GM12878 (cell line): ENCODE results near the gene CCR2.

ENCODE experiments used
- ATF7 ChIP-seq: fragments of 450-650 bp; IDR thresholded peaks from 2 replicates; pipeline ENCODE4 v1.6.1; 2016; ENCODE audit warnings: low read depth, mild to moderate bottlenecking
- CEBPB ChIP-seq, 2 experiments: fragments of 150-350 bp in 1 of 2; IDR thresholded peaks; 2 replicates each; pipeline ENCODE4 v1.6.1; 2012 to 2014; ENCODE audit warnings: low read depth in 2 of 2, low read length in 2 of 2, borderline replicate concordance in 1 of 2, inconsistent platforms in 1 of 2
- EP300 ChIP-seq, 2 experiments: fragments of 150-350 bp in 1 of 2; IDR thresholded peaks; 2 replicates each; pipeline ENCODE4 v1.6.1; 2011 to 2012; ENCODE audit warnings: low read depth in 2 of 2, low read length in 2 of 2, borderline replicate concordance in 1 of 2, improper control_type of control experiment in 1 of 2, inconsistent platforms in 1 of 2; ENCODE audit not compliant: control insufficient read depth in 1 of 2
- ESRRA ChIP-seq: IDR thresholded peaks from 2 replicates; pipeline ENCODE4 v1.6.1; 2012; ENCODE audit warnings: mild to moderate bottlenecking, low read length, improper control_type of control experiment
- EZH2 ChIP-seq: IDR thresholded peaks from 2 replicates; pipeline ENCODE4 v1.6.1; 2012; ENCODE audit warnings: low read depth, mild to moderate bottlenecking, control low read depth, inconsistent platforms, low read length, borderline replicate concordance; ENCODE audit not compliant: control insufficient read depth
- FOXK2 ChIP-seq: fragments of 450-650 bp; IDR thresholded peaks from 2 replicates; pipeline ENCODE4 v1.6.1; 2017; ENCODE audit warnings: mild to moderate bottlenecking, moderate library complexity
- HDAC6 ChIP-seq: fragments of 200-600 bp; sonication (generic); IDR thresholded peaks from one replicate; pipeline ENCODE4 v1.8.0; 2017; ENCODE audit warnings: antibody characterized with exemption; ENCODE audit not compliant: unreplicated experiment
- KAT2A ChIP-seq: conservative IDR thresholded peaks from 2 replicates; pipeline ENCODE4 v1.6.1; 2011; ENCODE audit warnings: low read depth, low read length; ENCODE audit not compliant: control insufficient read depth
- MYC ChIP-seq: IDR thresholded peaks from 2 replicates; pipeline ENCODE4 v1.6.1; 2011; ENCODE audit warnings: mild to moderate bottlenecking, low read length, moderate library complexity, inconsistent platforms; ENCODE audit not compliant: insufficient read depth, insufficient replicate concordance, insufficient read length, severe bottlenecking
- NR2F1 ChIP-seq: fragments of 450-650 bp; conservative IDR thresholded peaks from 2 replicates; pipeline ENCODE4 v1.6.1; 2017; ENCODE audit warnings: mild to moderate bottlenecking
- SUPT20H ChIP-seq: IDR thresholded peaks from 2 replicates; pipeline ENCODE4 v1.6.1; 2011; ENCODE audit warnings: low read depth, mild to moderate bottlenecking, low read length, moderate library complexity, borderline replicate concordance; ENCODE audit not compliant: control insufficient read depth
- TF ChIP-seq, protein P1 (sequence below), 3 experiments: IDR thresholded peaks in 2 of 3; conservative IDR thresholded peaks in 1 of 3; 2 replicates each; pipeline ENCODE4 v1.5.1; 2011; ENCODE audit warnings: low read depth in 3 of 3, low read length in 3 of 3, mild to moderate bottlenecking in 3 of 3, control low read depth in 2 of 3, moderate library complexity in 2 of 3, inconsistent platforms in 1 of 3, mixed read lengths in 1 of 3; ENCODE audit not compliant: control insufficient read depth in 2 of 3, insufficient read depth in 1 of 3; ENCODE audit errors: extremely low read depth in 1 of 3
- TF ChIP-seq, protein P2 (sequence below): fragments of 450-650 bp; formaldehyde crosslinking; IDR thresholded peaks from 2 replicates; pipeline ENCODE4 v1.5.0; 2022; ENCODE audit warnings: mild to moderate bottlenecking, missing genetic modification characterization
- TF ChIP-seq, protein P3 (sequence below): IDR thresholded peaks from 2 replicates; pipeline ENCODE4 v1.6.1; 2012; ENCODE audit warnings: low read depth, low read length, improper control_type of control experiment

DNA sequence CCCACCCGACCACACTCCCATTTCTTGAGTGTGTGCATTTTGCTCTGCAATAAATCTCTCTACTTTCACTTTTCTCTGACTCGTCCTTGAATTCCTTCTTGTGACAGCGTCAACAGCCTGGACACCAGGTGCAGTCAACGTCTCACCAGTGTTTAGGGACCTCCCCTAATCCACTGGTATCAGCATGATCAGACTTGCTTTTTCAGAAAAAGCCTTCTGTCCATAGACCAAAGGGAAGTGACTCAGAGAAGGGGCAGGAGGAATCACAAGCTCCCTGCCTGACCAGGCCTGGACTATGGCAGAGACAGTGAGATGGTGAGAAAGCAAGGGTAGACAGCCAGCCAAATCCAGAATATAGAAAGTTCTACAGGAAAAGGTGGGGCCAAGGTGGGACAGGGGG, 32.3 kb downstream of the CCR2 start:
- TF ChIP-seq, protein P1, sequence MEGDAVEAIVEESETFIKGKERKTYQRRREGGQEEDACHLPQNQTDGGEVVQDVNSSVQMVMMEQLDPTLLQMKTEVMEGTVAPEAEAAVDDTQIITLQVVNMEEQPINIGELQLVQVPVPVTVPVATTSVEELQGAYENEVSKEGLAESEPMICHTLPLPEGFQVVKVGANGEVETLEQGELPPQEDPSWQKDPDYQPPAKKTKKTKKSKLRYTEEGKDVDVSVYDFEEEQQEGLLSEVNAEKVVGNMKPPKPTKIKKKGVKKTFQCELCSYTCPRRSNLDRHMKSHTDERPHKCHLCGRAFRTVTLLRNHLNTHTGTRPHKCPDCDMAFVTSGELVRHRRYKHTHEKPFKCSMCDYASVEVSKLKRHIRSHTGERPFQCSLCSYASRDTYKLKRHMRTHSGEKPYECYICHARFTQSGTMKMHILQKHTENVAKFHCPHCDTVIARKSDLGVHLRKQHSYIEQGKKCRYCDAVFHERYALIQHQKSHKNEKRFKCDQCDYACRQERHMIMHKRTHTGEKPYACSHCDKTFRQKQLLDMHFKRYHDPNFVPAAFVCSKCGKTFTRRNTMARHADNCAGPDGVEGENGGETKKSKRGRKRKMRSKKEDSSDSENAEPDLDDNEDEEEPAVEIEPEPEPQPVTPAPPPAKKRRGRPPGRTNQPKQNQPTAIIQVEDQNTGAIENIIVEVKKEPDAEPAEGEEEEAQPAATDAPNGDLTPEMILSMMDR (IDR thresholded peaks at IDR 0.05 in 2 of 3, conservative IDR thresholded peaks at IDR 0.05 in 1 of 3; ENCODE audit: control insufficient read depth in 2 of 3, extremely low read depth in 1 of 3, insufficient read depth in 1 of 3, low read depth in 3 of 3, low read length in 3 of 3): no peak
- no peak for TF ChIP-seq MYC
- no peak for TF ChIP-seq HDAC6
- TF ChIP-seq ESRRA: no peak
- TF ChIP-seq FOXK2: no peak
- no peak for TF ChIP-seq SUPT20H
- TF ChIP-seq ATF7: no peak
- TF ChIP-seq EP300 (IDR thresholded peaks at IDR 0.05; ENCODE audit: borderline replicate concordance in 1 of 2, control insufficient read depth in 1 of 2, low read depth in 2 of 2, low read length in 2 of 2): no peak
- TF ChIP-seq, protein P2, sequence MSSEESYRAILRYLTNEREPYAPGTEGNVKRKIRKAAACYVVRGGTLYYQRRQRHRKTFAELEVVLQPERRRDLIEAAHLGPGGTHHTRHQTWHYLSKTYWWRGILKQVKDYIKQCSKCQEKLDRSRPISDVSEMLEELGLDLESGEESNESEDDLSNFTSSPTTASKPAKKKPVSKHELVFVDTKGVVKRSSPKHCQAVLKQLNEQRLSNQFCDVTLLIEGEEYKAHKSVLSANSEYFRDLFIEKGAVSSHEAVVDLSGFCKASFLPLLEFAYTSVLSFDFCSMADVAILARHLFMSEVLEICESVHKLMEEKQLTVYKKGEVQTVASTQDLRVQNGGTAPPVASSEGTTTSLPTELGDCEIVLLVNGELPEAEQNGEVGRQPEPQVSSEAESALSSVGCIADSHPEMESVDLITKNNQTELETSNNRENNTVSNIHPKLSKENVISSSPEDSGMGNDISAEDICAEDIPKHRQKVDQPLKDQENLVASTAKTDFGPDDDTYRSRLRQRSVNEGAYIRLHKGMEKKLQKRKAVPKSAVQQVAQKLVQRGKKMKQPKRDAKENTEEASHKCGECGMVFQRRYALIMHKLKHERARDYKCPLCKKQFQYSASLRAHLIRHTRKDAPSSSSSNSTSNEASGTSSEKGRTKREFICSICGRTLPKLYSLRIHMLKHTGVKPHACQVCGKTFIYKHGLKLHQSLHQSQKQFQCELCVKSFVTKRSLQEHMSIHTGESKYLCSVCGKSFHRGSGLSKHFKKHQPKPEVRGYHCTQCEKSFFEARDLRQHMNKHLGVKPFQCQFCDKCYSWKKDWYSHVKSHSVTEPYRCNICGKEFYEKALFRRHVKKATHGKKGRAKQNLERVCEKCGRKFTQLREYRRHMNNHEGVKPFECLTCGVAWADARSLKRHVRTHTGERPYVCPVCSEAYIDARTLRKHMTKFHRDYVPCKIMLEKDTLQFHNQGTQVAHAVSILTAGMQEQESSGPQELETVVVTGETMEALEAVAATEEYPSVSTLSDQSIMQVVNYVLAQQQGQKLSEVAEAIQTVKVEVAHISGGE (CRISPR knock-in tag): no peak
- TF ChIP-seq CEBPB (IDR thresholded peaks at IDR 0.05; ENCODE audit: borderline replicate concordance in 1 of 2, low read depth in 2 of 2, low read length in 2 of 2): no peak
- no peak for TF ChIP-seq EZH2
- TF ChIP-seq, protein P3, sequence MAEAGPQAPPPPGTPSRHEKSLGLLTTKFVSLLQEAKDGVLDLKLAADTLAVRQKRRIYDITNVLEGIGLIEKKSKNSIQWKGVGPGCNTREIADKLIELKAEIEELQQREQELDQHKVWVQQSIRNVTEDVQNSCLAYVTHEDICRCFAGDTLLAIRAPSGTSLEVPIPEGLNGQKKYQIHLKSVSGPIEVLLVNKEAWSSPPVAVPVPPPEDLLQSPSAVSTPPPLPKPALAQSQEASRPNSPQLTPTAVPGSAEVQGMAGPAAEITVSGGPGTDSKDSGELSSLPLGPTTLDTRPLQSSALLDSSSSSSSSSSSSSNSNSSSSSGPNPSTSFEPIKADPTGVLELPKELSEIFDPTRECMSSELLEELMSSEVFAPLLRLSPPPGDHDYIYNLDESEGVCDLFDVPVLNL: no peak
- no peak for TF ChIP-seq KAT2A
- no peak for TF ChIP-seq NR2F1
